Neural cell (in vitro differentiated cells): ENCODE measurements around the gene TCP10L. TPM values are rescaled to one million over a fixed set of nuclear protein-coding genes. Genes with fewer than 3 reads are reported as not detected.

Experiments
- H2AFZ ChIP-seq: fragments of 200-600, 300-800 bp; sonication (generic), shearing (Covaris generic); 2 replicates; pipeline ENCODE4 v1.6.0; 2014; ENCODE audit warnings: low read depth, mild to moderate bottlenecking, antibody characterized with exemption, low read length, moderate library complexity
- H3F3A ChIP-seq: fragments of 200-600 bp; shearing (Covaris generic); 2 replicates; pipeline ENCODE4 v1.6.1; 2016; ENCODE audit warnings: mild to moderate bottlenecking, moderate library complexity, mixed read lengths, antibody characterized with exemption, low read length; ENCODE audit not compliant: insufficient read depth, poor library complexity, severe bottlenecking
- H3K27ac ChIP-seq: fragments of 200-600, 300-800 bp; sonication (generic), shearing (Covaris generic); 2 replicates; pipeline ENCODE4 v1.5.1; 2014; ENCODE audit warnings: mild to moderate bottlenecking, low read length, moderate library complexity
- H3K27me3 ChIP-seq: fragments of 300-800, 200-600 bp; sonication (generic), shearing (Covaris generic); 2 replicates; pipeline ENCODE4 v1.6.0; 2014; ENCODE audit warnings: mild to moderate bottlenecking, low read depth, low read length, moderate library complexity; ENCODE audit not compliant: insufficient read depth
- H3K36me3 ChIP-seq: fragments of 300-800, 200-600 bp; sonication (generic), shearing (Covaris generic); 2 replicates; pipeline ENCODE4 v1.5.1; 2014; ENCODE audit warnings: mild to moderate bottlenecking, antibody characterized with exemption, low read length, moderate library complexity; ENCODE audit not compliant: insufficient read depth
- H3K4me2 ChIP-seq: fragments of 300-800, 200-600 bp; sonication (generic), shearing (Covaris generic); 2 replicates; pipeline ENCODE4 v1.6.0; 2014; ENCODE audit warnings: mild to moderate bottlenecking, low read length
- H3K4me3 ChIP-seq: fragments of 300-800, 200-600 bp; sonication (generic), shearing (Covaris generic); 2 replicates; pipeline ENCODE4 v1.5.1; 2014; ENCODE audit warnings: mild to moderate bottlenecking, low read length, moderate library complexity
- H3K79me2 ChIP-seq: fragments of 200-600 bp; shearing (Covaris generic); replicated peaks from 2 replicates; pipeline ENCODE4 v1.6.0; 2014; ENCODE audit warnings: mild to moderate bottlenecking, low read length, moderate library complexity; ENCODE audit not compliant: insufficient read depth
- H3K9ac ChIP-seq: fragments of 300-800, 200-600 bp; sonication (generic), shearing (Covaris generic); 2 replicates; pipeline ENCODE4 v1.6.1; 2016; ENCODE audit warnings: mild to moderate bottlenecking, low read length, mixed read lengths
- H3K9me2 ChIP-seq: fragments of 200-600 bp; shearing (Covaris generic); 2 replicates; pipeline ENCODE4 v1.6.1; 2016; ENCODE audit warnings: mild to moderate bottlenecking, low read length, mixed read lengths; ENCODE audit not compliant: insufficient read depth
- H3K9me3 ChIP-seq: fragments of 200-600, 300-800 bp; sonication (generic), shearing (Covaris generic); 2 replicates; pipeline ENCODE4 v1.6.1; 2016; ENCODE audit warnings: mild to moderate bottlenecking, mixed run types, low read length, moderate library complexity, mixed read lengths
- H4K20me1 ChIP-seq: fragments of 200-600 bp; shearing (Covaris generic); 2 replicates; pipeline ENCODE4 v1.6.1; 2016; ENCODE audit warnings: mild to moderate bottlenecking, mixed run types; ENCODE audit not compliant: insufficient read depth
- CTCF ChIP-seq: fragments of 450-650 bp; IDR thresholded peaks from 2 replicates; pipeline ENCODE4 v1.5.1; 2014; ENCODE audit warnings: antibody characterized with exemption, mild to moderate bottlenecking, moderate library complexity; ENCODE audit not compliant: poor library complexity, severe bottlenecking
- EP300 ChIP-seq: fragments of 450-650 bp; conservative IDR thresholded peaks from 2 replicates; pipeline ENCODE4 v1.6.1; 2014; ENCODE audit warnings: antibody characterized with exemption, mild to moderate bottlenecking, moderate library complexity; ENCODE audit not compliant: poor library complexity, severe bottlenecking
- EZH2 ChIP-seq: fragments of 200-600, 300-800 bp; shearing (Covaris generic), sonication (generic); IDR thresholded peaks from 2 replicates; pipeline ENCODE4 v1.6.1; 2014; ENCODE audit warnings: antibody characterized with exemption, low read length, borderline replicate concordance, mild to moderate bottlenecking; ENCODE audit not compliant: insufficient read depth, poor library complexity, severe bottlenecking
- MXI1 ChIP-seq: fragments of 450-650 bp; conservative IDR thresholded peaks from 2 replicates; pipeline ENCODE4 v1.6.1; 2014; ENCODE audit warnings: antibody characterized with exemption, mild to moderate bottlenecking; ENCODE audit not compliant: poor library complexity, severe bottlenecking
- POLR2AphosphoS5 ChIP-seq: IDR thresholded peaks from 2 replicates; pipeline ENCODE4 v1.6.1; 2012
- RAD21 ChIP-seq: fragments of 450-650 bp; conservative IDR thresholded peaks from 2 replicates; pipeline ENCODE4 v1.6.1; 2014; ENCODE audit warnings: antibody characterized with exemption, mild to moderate bottlenecking, moderate library complexity
- SMC3 ChIP-seq: fragments of 450-650 bp; conservative IDR thresholded peaks from 2 replicates; pipeline ENCODE4 v1.6.1; 2014; ENCODE audit warnings: antibody characterized with exemption, mild to moderate bottlenecking, moderate library complexity; ENCODE audit not compliant: poor library complexity
- TAF1 ChIP-seq: IDR thresholded peaks from 2 replicates; pipeline ENCODE4 v1.6.1; 2012; ENCODE audit warnings: low read depth
- polyA plus RNA-seq: library from polyadenylated mRNA; depleted of rRNA; stranded (reverse); fragments of >200 nt; gene quantifications from 2 replicates; pipeline ENCODE4 v1.2.3, GENCODE V29; 2014
- TF ChIP-seq, protein P1 (sequence below): IDR thresholded peaks from 2 replicates; pipeline ENCODE4 v1.6.1; 2012; ENCODE audit warnings: borderline replicate concordance

The TCP10L gene
- polyA plus RNA-seq, 1 donor from 2014 or later = 1.7 TPM

GRCh38 chr21:32559006-32559610 is 26.2 kb downstream of the TCP10L start:
- H3K27me3 ChIP-seq = no peaks in the 10 kb centered on the region
- no peaks in the 10 kb centered on the region for H3K79me2 ChIP-seq
- no peak overlapping the region for H2AFZ ChIP-seq
- no peaks in the 10 kb centered on the region for H3K9me3 ChIP-seq
- no peak overlapping the region for H3K4me3 ChIP-seq
- no peaks in the 10 kb centered on the region for H3F3A ChIP-seq
- H3K9ac ChIP-seq = no peak overlapping the region
- no peaks in the 10 kb centered on the region for H3K36me3 ChIP-seq
- H3K9me2 ChIP-seq = no peaks in the 10 kb centered on the region
- H3K4me2 ChIP-seq = no peak overlapping the region
- H3K27ac ChIP-seq = no peak overlapping the region
- TF ChIP-seq RAD21 (no peak), SMC3 (no peak), MXI1 (no peak), EP300 (no peak)
- H4K20me1 ChIP-seq = no peaks in the 10 kb centered on the region

- Histone ChIP-seq H3K27ac (no peak overlapping the region), H3K79me2 (no peaks in the 10 kb centered on the region), H3K4me2 (no peak overlapping the region), H3K9me2 (no peaks in the 10 kb centered on the region), H3K4me3 (no peak overlapping the region), H3K9ac (no peak overlapping the region), H4K20me1 (no peaks in the 10 kb centered on the region), H3F3A (no peaks in the 10 kb centered on the region), H3K27me3 (no peaks in the 10 kb centered on the region), H3K36me3 (no peaks in the 10 kb centered on the region), H2AFZ (no peak overlapping the region), H3K9me3 (no peaks in the 10 kb centered on the region)
- TF ChIP-seq, protein P1, sequence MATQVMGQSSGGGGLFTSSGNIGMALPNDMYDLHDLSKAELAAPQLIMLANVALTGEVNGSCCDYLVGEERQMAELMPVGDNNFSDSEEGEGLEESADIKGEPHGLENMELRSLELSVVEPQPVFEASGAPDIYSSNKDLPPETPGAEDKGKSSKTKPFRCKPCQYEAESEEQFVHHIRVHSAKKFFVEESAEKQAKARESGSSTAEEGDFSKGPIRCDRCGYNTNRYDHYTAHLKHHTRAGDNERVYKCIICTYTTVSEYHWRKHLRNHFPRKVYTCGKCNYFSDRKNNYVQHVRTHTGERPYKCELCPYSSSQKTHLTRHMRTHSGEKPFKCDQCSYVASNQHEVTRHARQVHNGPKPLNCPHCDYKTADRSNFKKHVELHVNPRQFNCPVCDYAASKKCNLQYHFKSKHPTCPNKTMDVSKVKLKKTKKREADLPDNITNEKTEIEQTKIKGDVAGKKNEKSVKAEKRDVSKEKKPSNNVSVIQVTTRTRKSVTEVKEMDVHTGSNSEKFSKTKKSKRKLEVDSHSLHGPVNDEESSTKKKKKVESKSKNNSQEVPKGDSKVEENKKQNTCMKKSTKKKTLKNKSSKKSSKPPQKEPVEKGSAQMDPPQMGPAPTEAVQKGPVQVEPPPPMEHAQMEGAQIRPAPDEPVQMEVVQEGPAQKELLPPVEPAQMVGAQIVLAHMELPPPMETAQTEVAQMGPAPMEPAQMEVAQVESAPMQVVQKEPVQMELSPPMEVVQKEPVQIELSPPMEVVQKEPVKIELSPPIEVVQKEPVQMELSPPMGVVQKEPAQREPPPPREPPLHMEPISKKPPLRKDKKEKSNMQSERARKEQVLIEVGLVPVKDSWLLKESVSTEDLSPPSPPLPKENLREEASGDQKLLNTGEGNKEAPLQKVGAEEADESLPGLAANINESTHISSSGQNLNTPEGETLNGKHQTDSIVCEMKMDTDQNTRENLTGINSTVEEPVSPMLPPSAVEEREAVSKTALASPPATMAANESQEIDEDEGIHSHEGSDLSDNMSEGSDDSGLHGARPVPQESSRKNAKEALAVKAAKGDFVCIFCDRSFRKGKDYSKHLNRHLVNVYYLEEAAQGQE = no peak
- TF ChIP-seq RAD21 (no peak), TAF1 (no peak), SMC3 (no peak), EZH2 (no peak), EP300 (no peak), CTCF (no peak), POLR2AphosphoS5 (no peak), MXI1 (no peak)
These were observed 27.2 kb downstream of the TCP10L start for GRCh38 chr21:32558106-32558505.
